HFFc6 (cell line): ENCODE measurements around the gene NBEAL2. TPM values are rescaled to one million over a fixed set of nuclear protein-coding genes. Genes with fewer than 3 reads are reported as not detected.

ENCODE experiments used
- DNase-seq: peaks from one replicate; pipeline ENCODE4 v3.0.0-alpha.2; 2018
- H3K27ac Mint-ChIP-seq: 2 replicates; pipeline ENCODE4 v1.8.0; 2020; ENCODE audit warnings: mild to moderate bottlenecking, mixed read lengths
- H3K27me3 Mint-ChIP-seq: 2 replicates; pipeline ENCODE4 v1.8.0; 2021; ENCODE audit warnings: mild to moderate bottlenecking, moderate library complexity, mixed read lengths; ENCODE audit not compliant: insufficient read depth
- H3K36me3 Mint-ChIP-seq: 2 replicates; pipeline ENCODE4 v1.8.0; 2021; ENCODE audit warnings: low read depth, mixed read lengths
- H3K4me1 Mint-ChIP-seq: 2 replicates; pipeline ENCODE4 v1.8.0; 2020; ENCODE audit warnings: low read depth, mixed read lengths
- H3K4me3 Mint-ChIP-seq: 2 replicates; pipeline ENCODE4 v1.8.0; 2020; ENCODE audit warnings: mild to moderate bottlenecking, moderate library complexity, mixed read lengths
- H3K9me3 Mint-ChIP-seq: 2 replicates; pipeline ENCODE4 v1.8.0; 2020; ENCODE audit warnings: mild to moderate bottlenecking, mixed read lengths
- CTCF ChIP-seq: fragments of 200-600 bp; sonication (generic); IDR thresholded peaks from 2 replicates; pipeline ENCODE4 v1.5.0; 2021; ENCODE audit warnings: antibody characterized with exemption, mild to moderate bottlenecking
- total RNA-seq, 6 experiments: library from RNA; stranded (reverse); fragmentation: NEBNext Ultra II Directional; extraction: Animal tissue kit (Norgen Biotek cat#: 25700); gene quantifications; 2 replicates in 1 of 6; 3 replicates in 5 of 6; pipeline ENCODE4 v1.2.3, GENCODE V29; 2021

NBEAL2 gene
- total RNA-seq, 6 experiments from 2014 or later: 5.3 to 7.6 (median 5.8) TPM

GRCh38 chr3:46942481-46943236 lies 36.8 kb upstream of the NBEAL2 start:
- no peak overlapping the region for H3K4me3 Mint-ChIP-seq
- no peak for DNase-seq
- H3K9me3 Mint-ChIP-seq: no peaks in the 10 kb centered on the region
- no peak for TF ChIP-seq CTCF
- peaks cover 45% of the 10 kb centered on the region for H3K4me1 Mint-ChIP-seq
- H3K36me3 Mint-ChIP-seq: peaks cover 21% of the 10 kb centered on the region
- H3K27ac Mint-ChIP-seq: peak overlapping the region; percentile 6; the same call in 1 of the 2 replicates
- no peaks in the 10 kb centered on the region; the same call in 1 of the 2 replicates for H3K27me3 Mint-ChIP-seq

GRCh38 chr3:46943237-46944187 lies 36.0 kb upstream of the NBEAL2 start:
- no peak for DNase-seq
- no peak overlapping the region for H3K4me3 Mint-ChIP-seq
- peaks cover 20% of the 10 kb centered on the region for H3K36me3 Mint-ChIP-seq
- H3K27ac Mint-ChIP-seq: no peak overlapping the region
- H3K4me1 Mint-ChIP-seq: peaks cover 48% of the 10 kb centered on the region
- no peak for TF ChIP-seq CTCF
- H3K27me3 Mint-ChIP-seq: no peaks in the 10 kb centered on the region; the same call in 1 of the 2 replicates
- H3K9me3 Mint-ChIP-seq: no peaks in the 10 kb centered on the region

- no peaks in the 10 kb centered on the region; the same call in 1 of the 2 replicates for H3K27me3 Mint-ChIP-seq
- H3K4me1 Mint-ChIP-seq: peaks cover 54% of the 10 kb centered on the region
- H3K36me3 Mint-ChIP-seq: peaks cover 20% of the 10 kb centered on the region
- H3K4me3 Mint-ChIP-seq: no peak overlapping the region
- no peak for TF ChIP-seq CTCF
- DNase-seq: no peak
- H3K9me3 Mint-ChIP-seq: no peaks in the 10 kb centered on the region
- H3K27ac Mint-ChIP-seq: no peak overlapping the region
Measured at GRCh38 chr3:46944191-46944590, 35.3 kb upstream of the NBEAL2 start.

- no peak for DNase-seq
- peak overlapping the region; percentile 83 for H3K27ac Mint-ChIP-seq
- peaks cover 62% of the 10 kb centered on the region for H3K4me1 Mint-ChIP-seq
- no peak for TF ChIP-seq CTCF
- H3K36me3 Mint-ChIP-seq: peaks cover 13% of the 10 kb centered on the region
- H3K4me3 Mint-ChIP-seq: no peak overlapping the region
- no peaks in the 10 kb centered on the region for H3K9me3 Mint-ChIP-seq
- no peaks in the 10 kb centered on the region; the same call in 1 of the 2 replicates for H3K27me3 Mint-ChIP-seq
Measured at GRCh38 chr3:46946416-46946815, 33.0 kb upstream of the NBEAL2 start.

- TF ChIP-seq CTCF: no peak
- Mint-ChIP-seq H3K36me3 (peaks cover 13% of the 10 kb centered on the region), H3K27me3 (no peaks in the 10 kb centered on the region; the same call in 1 of the 2 replicates), H3K4me3 (peak overlapping the region; percentile 23), H3K9me3 (no peaks in the 10 kb centered on the region), H3K4me1 (peaks cover 66% of the 10 kb centered on the region), H3K27ac (peak overlapping the region; percentile 83)
- DNase-seq: peak; percentile 72
Measured at GRCh38 chr3:46946856-46947545, 32.5 kb upstream of the NBEAL2 start.
